Tibial nerve (tissue), 4 donors: Measurements from ENCODE around the gene KCNJ9. TPM values are rescaled to one million over a fixed set of nuclear protein-coding genes. Genes with fewer than 3 reads are reported as not detected.
A peak's percentile ranks its signal among the peaks of the same experiment; 100 is the strongest.
"Not testable (repeated sequence)": the region's sequence is repeated elsewhere in the genome, so short reads cannot be mapped to it uniquely, and the experiment has no call there.

Experiments used
- DNase-seq, 2 donors: peaks; one replicate each; pipeline ENCODE4 v3.0.0-alpha.2; 2019; ENCODE audit warnings: low spot score in 2 of 2
- H3K27ac ChIP-seq, 4 donors: fragments of 200-600 bp; sonication (generic) in 3 of 4; one replicate each; pipeline ENCODE4 v1.5.1; 2017 to 2019; ENCODE audit warnings: mild to moderate bottlenecking in 1 of 4
- H3K27me3 ChIP-seq, 2 donors: fragments of 200-600 bp; sonication (generic) in 1 of 2; one replicate each; pipeline versions ENCODE4 v1.5.1 to v1.6.0; 2017 to 2019
- H3K36me3 ChIP-seq, 3 donors: fragments of 200-600 bp; sonication (generic); one replicate each; pipeline ENCODE4 v1.5.1; 2018 to 2019
- H3K4me1 ChIP-seq, 4 donors: fragments of 200-600 bp; sonication (generic) in 3 of 4; one replicate each; pipeline ENCODE4 v1.5.1; 2017 to 2019
- H3K4me3 ChIP-seq, 4 donors: fragments of 200-600 bp; sonication (generic) in 3 of 4; one replicate each; pipeline ENCODE4 v1.5.1; 2017 to 2019; ENCODE audit warnings: mild to moderate bottlenecking in 1 of 4, moderate library complexity in 1 of 4
- H3K9me3 ChIP-seq, 4 donors: fragments of 200-600 bp; sonication (generic) in 3 of 4; one replicate each; pipeline ENCODE4 v1.5.1; 2017 to 2019
- CTCF ChIP-seq, 5 experiments: fragments of 200-600 bp in 3 of 5; fragments of 450-650 bp in 2 of 5; sonication (generic) in 3 of 5; IDR thresholded peaks; one replicate each; pipeline ENCODE4 v1.5.1; 2016 to 2019; ENCODE audit warnings: antibody characterized with exemption in 5 of 5, mild to moderate bottlenecking in 3 of 5, moderate library complexity in 2 of 5
- EP300 ChIP-seq, 2 donors: sonication (generic); formaldehyde crosslinking; IDR thresholded peaks; one replicate each; pipeline ENCODE4 v1.6.1; 2017; ENCODE audit warnings: antibody characterized with exemption in 2 of 2, mild to moderate bottlenecking in 1 of 2
- POLR2A ChIP-seq, 2 donors: fragments of 450-650 bp; IDR thresholded peaks; one replicate each; pipeline ENCODE4 v1.6.1; 2017; ENCODE audit warnings: antibody characterized with exemption in 2 of 2, mild to moderate bottlenecking in 2 of 2, moderate library complexity in 2 of 2
- WGBS, 2 donors: methylation state at CpG; one replicate each; pipeline ENCODE4 v1.1.5; 2018; 5-methylcytosine and 5-hydroxymethylcytosine counted together
- total RNA-seq, 4 donors: library from RNA; depleted of rRNA; stranded (reverse); fragments of >200 nt; gene quantifications; one replicate each; pipeline ENCODE4 v1.1.0, GENCODE V29; 2016

KCNJ9 gene
- total RNA-seq, 4 donors from 2014 or later, result 0.60 TPM; not detected in 3

DNA sequence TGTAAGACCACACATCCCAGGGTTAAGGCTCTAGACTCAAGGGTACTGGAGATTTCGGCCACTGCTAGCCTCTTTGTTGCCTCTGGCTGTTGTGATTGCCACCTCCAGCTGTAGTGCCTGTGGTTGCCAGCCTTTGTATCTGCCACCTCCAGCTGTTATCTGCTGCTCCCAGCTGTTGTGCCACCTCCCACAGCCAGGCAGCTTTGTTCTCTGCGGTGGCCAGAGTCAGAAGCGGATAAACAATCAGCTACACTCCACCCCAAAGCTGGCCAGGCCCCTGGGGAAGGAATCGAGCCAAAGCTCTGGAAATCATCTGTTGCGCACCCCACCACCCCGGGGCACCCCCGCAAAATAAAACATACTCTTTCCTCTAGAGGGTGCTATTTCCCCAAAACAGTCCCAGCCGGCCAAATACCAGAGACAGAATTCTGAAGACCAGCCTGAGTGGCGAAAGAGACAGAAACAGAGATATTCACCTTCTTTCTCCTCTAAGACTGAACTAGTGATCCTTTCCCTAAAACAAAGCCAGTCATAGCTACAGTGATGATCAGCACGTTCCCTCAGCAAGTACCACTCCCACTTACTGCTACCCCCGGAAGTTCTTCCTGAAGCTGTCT lies 34.7 kb upstream of the KCNJ9 start:
- DNase-seq, result peak; percentile 52 to 59
- H3K4me3 ChIP-seq, result no peak overlapping the region
- no peaks in the 10 kb centered on the region for H3K27me3 ChIP-seq
- WGBS, 2 donors, result 2 to 3% methylated on average over 11 of the region's 11 CpGs
- H3K9me3 ChIP-seq, result no peaks in the 10 kb centered on the region
- H3K27ac ChIP-seq, result peak overlapping the region; percentile 4 to 74 (median 48)
- TF ChIP-seq POLR2A (IDR thresholded peaks at IDR 0.05) (no peak), EP300 (IDR thresholded peaks at IDR 0.05) (peak in 1 of 2 donors; percentile 64), CTCF (IDR thresholded peaks at IDR 0.05) (peak; percentile 66 to 85 (median 69))
- H3K4me1 ChIP-seq, result peaks cover 0 to 43% (median 15%) of the 10 kb centered on the region in 4 donors
- H3K36me3 ChIP-seq, result peaks cover 0 to 8% (median 0%) of the 10 kb centered on the region in 3 donors

DNA sequence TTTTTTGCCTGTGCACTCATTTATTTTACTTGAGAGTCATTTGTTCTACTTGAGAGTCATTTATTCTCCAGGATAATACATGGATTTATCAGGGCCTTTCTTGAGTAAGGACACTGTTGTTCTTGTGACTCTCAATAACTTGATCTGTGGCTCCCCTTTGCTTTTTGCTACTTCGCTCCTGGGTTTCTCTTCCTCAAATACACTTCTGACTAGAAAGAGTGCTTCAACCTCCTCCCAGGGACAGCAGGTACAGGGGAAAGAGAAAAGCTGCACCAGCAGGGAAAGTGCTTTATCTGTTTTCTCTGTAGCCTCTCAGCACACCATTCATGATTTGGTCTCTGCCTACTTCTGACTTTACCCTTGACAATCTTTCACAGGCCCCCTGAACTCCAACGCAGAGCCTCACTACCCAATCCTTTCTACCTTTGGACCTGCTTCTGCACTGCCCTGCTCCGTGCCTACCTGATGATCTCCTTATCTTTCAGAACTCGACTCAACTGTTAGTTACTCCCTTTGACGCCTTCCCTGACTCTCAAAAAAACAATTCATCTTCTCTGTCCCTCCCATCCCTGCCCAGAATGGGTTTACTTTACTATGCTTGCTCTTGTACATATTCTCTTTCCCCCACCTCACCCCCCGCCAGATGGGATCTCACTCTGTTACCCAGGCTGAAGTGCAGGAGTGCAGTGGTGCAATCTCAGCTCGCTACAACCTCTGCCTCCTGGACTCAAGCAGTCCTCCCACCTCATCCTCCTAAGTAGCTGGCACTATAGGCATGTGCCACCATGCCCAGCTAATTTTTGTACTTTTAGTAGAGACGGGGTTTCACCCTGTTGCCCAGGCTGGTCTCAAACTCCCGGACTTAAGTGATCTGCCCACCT lies 34.0 kb upstream of the KCNJ9 start:
- no peak for DNase-seq
- no peaks in the 10 kb centered on the region for H3K9me3 ChIP-seq
- no peaks in the 10 kb centered on the region for H3K27me3 ChIP-seq
- WGBS, 2 donors, result 72 to 76% methylated on average over 9 of the region's 9 CpGs
- peaks cover 0 to under 1% (median 0%) of the 10 kb centered on the region in 3 donors for H3K36me3 ChIP-seq
- peaks cover 0 to 43% (median 15%) of the 10 kb centered on the region in 4 donors for H3K4me1 ChIP-seq
- no peak overlapping the region for H3K4me3 ChIP-seq
- H3K27ac ChIP-seq, result peak overlapping the region; percentile 4 to 61 (median 32)
- no peak for TF ChIP-seq EP300 (IDR thresholded peaks at IDR 0.05)
- TF ChIP-seq POLR2A (IDR thresholded peaks at IDR 0.05), result no peak
- TF ChIP-seq CTCF (IDR thresholded peaks at IDR 0.05), result no peak

DNA sequence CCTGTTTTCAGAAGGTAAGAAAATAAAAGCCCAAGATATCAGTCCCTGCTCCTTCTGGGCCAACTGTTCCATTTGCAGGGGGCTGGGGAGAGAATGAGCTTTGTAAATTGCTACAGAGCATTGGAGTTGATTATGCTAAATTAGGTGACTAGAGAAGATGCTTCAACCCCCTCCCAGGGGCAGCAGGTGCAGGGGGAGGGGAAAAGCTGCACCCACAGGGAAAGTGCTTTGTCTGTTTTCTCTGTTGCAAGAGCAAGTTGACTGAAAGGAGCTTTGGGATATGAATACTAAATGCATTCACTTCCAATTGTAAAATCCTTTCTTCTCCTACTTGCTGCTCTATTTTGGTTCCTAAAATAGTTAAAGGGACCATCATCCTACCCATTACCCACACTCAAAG lies 33.0 kb upstream of the KCNJ9 start:
- Histone ChIP-seq H3K4me1 (peaks cover 0 to 41% (median 15%) of the 10 kb centered on the region in 4 donors), H3K27me3 (no peaks in the 10 kb centered on the region), H3K27ac (peak overlapping the region in 1 of 4 donors; percentile 61), H3K36me3 (no peaks in the 10 kb centered on the region), H3K9me3 (no peaks in the 10 kb centered on the region), H3K4me3 (no peak overlapping the region)
- TF ChIP-seq EP300 (IDR thresholded peaks at IDR 0.05) (no peak), CTCF (IDR thresholded peaks at IDR 0.05) (no peak), POLR2A (IDR thresholded peaks at IDR 0.05) (no peak)
- no peak for DNase-seq

DNA sequence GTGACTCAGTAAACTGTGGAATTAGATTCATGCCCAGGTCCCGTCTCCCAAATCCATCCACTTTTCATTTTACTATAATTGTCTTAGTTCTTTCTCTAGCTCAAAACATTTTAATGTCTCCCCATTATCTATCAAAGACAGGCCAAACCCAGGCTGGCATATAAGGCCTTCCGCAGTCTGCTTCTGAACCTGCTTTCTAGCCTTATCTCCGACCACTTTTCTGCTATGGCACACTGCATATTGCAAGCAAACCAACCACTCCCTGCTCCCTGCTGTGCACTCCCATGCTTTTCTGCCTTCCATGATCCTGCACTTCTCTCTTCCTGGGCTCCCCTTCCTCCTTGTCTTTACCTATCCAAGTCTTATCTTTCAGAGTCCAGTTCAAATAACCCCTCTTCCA lies 32.2 kb upstream of the KCNJ9 start:
- DNase-seq, result no peak
- Histone ChIP-seq H3K27ac (no peak overlapping the region), H3K36me3 (no peaks in the 10 kb centered on the region), H3K9me3 (no peaks in the 10 kb centered on the region), H3K4me3 (no peak overlapping the region), H3K4me1 (peaks cover 0 to 42% (median 17%) of the 10 kb centered on the region in 4 donors), H3K27me3 (no peaks in the 10 kb centered on the region)
- WGBS, 2 donors, result 87 to 92% methylated on average over 3 of the region's 3 CpGs
- TF ChIP-seq EP300 (IDR thresholded peaks at IDR 0.05) (no peak), CTCF (IDR thresholded peaks at IDR 0.05) (no peak), POLR2A (IDR thresholded peaks at IDR 0.05) (no peak)

DNA sequence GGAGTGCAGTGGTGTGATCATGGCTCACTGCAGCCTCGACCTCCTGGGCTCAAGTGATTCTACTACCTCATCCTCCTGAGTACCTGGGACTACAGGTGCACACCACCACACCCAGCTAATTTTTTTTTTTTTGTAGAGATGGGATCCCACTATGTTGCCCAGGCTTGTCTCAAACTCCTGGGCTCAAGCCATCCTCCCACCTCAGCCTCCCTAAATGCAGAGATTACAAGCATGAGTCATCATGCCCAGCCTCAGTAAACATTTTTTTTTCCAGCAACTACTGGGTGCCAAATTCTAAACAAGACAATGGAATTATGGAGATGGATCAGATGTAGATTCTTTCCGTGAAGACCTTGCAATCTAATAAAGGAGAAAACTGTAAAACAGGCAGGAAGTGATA lies 31.2 kb upstream of the KCNJ9 start:
- peaks cover 0 to 46% (median 18%) of the 10 kb centered on the region in 4 donors for H3K4me1 ChIP-seq
- not testable (repeated sequence) for H3K27me3 ChIP-seq, H3K36me3 ChIP-seq, H3K27ac ChIP-seq, DNase-seq, H3K9me3 ChIP-seq, H3K4me3 ChIP-seq
- WGBS, 2 donors, result 37 to 53% methylated on average over 2 of the region's 2 CpGs
